Smooth muscle cell (in vitro differentiated cells): ENCODE measurements around the gene CNTN4. TPM values are rescaled to one million over a fixed set of nuclear protein-coding genes. Genes with fewer than 3 reads are reported as not detected.

ENCODE experiments used
- DNase-seq: peaks from one replicate; lab custom pipeline; 2025; ENCODE audit not compliant: unreplicated experiment; lab: John Stamatoyannopoulos, UW
- H2AFZ ChIP-seq: fragments of 200-600 bp; sonication (generic); 2 replicates; pipeline ENCODE4 v1.6.0; 2016; ENCODE audit warnings: antibody characterized with exemption, low read depth, mild to moderate bottlenecking
- H3F3A ChIP-seq: fragments of 200-600 bp; sonication (generic); 2 replicates; pipeline ENCODE4 v1.6.0; 2017; ENCODE audit warnings: antibody characterized with exemption, low read depth
- H3K27ac ChIP-seq: fragments of 200-600 bp; sonication (generic); 2 replicates; pipeline ENCODE4 v1.5.1; 2016; ENCODE audit warnings: low read depth, mild to moderate bottlenecking
- H3K27me3 ChIP-seq: fragments of 200-600 bp; sonication (generic); 2 replicates; pipeline ENCODE4 v1.6.1; 2016; ENCODE audit warnings: low read depth, mild to moderate bottlenecking
- H3K36me3 ChIP-seq: fragments of 200-600 bp; sonication (generic); 2 replicates; pipeline ENCODE4 v1.5.1; 2016; ENCODE audit warnings: low read depth
- H3K4me1 ChIP-seq: fragments of 200-600 bp; sonication (generic); 2 replicates; pipeline ENCODE4 v1.5.1; 2016; ENCODE audit warnings: low read depth
- H3K4me2 ChIP-seq: fragments of 200-600 bp; sonication (generic); 2 replicates; pipeline ENCODE4 v1.6.0; 2016; ENCODE audit warnings: mild to moderate bottlenecking
- H3K4me3 ChIP-seq: fragments of 200-600 bp; sonication (generic); 2 replicates; pipeline ENCODE4 v1.5.1; 2016; ENCODE audit warnings: mild to moderate bottlenecking
- H3K79me2 ChIP-seq: fragments of 200-600 bp; sonication (generic); 2 replicates; pipeline ENCODE4 v1.6.0; 2016; ENCODE audit warnings: low read depth, mild to moderate bottlenecking
- H3K9ac ChIP-seq: fragments of 200-600 bp; sonication (generic); 2 replicates; pipeline ENCODE4 v1.6.0; 2016; ENCODE audit warnings: low read depth
- H3K9me3 ChIP-seq: fragments of 200-600 bp; sonication (generic); replicated peaks from 2 replicates; pipeline ENCODE4 v1.5.1; 2016; ENCODE audit warnings: low read depth
- H4K20me1 ChIP-seq: fragments of 200-600 bp; sonication (generic); 2 replicates; pipeline ENCODE4 v1.6.0; 2016; ENCODE audit warnings: low read depth
- CTCF ChIP-seq: fragments of 200-600 bp; sonication (generic); IDR thresholded peaks from 2 replicates; pipeline ENCODE4 v1.5.1; 2017; ENCODE audit warnings: borderline replicate concordance, mild to moderate bottlenecking, antibody characterized with exemption; ENCODE audit not compliant: insufficient read depth, poor library complexity, severe bottlenecking
- WGBS: methylation state at CpG from one replicate; pipeline ENCODE4 v1.1.7; 2016; ENCODE audit warnings: low lambda C conversion rate; 5-methylcytosine and 5-hydroxymethylcytosine counted together
- polyA plus RNA-seq: library from polyadenylated mRNA; unstranded; fragments of >200 nt; fragmentation: Nextera tagmentation; extraction: Ambion mirVana; gene quantifications from 2 replicates; pipeline ENCODE4 v1.2.1, GENCODE V29; 2016
- total RNA-seq: library from RNA; depleted of rRNA; stranded (reverse); fragments of >200 nt; gene quantifications from 2 replicates; pipeline ENCODE4 v1.2.3, GENCODE V29; 2014

CNTN4 gene
- total and polyA plus RNA-seq, 2 experiments from 2014 or later: 12.1 to 15.8 TPM

GRCh38 chr3:2771193-2771592, 672.5 kb downstream of the CNTN4 start:
- no peak for DNase-seq
- no peak for TF ChIP-seq CTCF
- H3K4me2 ChIP-seq: no peak overlapping the region
- H3K27me3 ChIP-seq: no peaks in the 10 kb centered on the region
- no peaks in the 10 kb centered on the region for H4K20me1 ChIP-seq
- H3K27ac ChIP-seq: no peak overlapping the region
- H3K4me1 ChIP-seq: peaks cover 14% of the 10 kb centered on the region
- H3K79me2 ChIP-seq: no peaks in the 10 kb centered on the region
- no peaks in the 10 kb centered on the region for H3K36me3 ChIP-seq
- no peaks in the 10 kb centered on the region for H3K9me3 ChIP-seq
- H2AFZ ChIP-seq: no peak overlapping the region
- no peak overlapping the region for H3K4me3 ChIP-seq
- peaks cover 5% of the 10 kb centered on the region for H3F3A ChIP-seq
- H3K9ac ChIP-seq: no peak overlapping the region

- Histone ChIP-seq H3K4me3 (no peak overlapping the region), H2AFZ (no peak overlapping the region), H3K27ac (no peak overlapping the region), H3K4me1 (peaks cover 14% of the 10 kb centered on the region), H3K79me2 (no peaks in the 10 kb centered on the region), H4K20me1 (no peaks in the 10 kb centered on the region), H3K4me2 (no peak overlapping the region), H3K9ac (no peak overlapping the region), H3K36me3 (no peaks in the 10 kb centered on the region), H3K9me3 (no peaks in the 10 kb centered on the region), H3F3A (peaks cover 5% of the 10 kb centered on the region), H3K27me3 (no peaks in the 10 kb centered on the region)
- DNase-seq: no peak
- TF ChIP-seq CTCF: no peak
- WGBS: 84% methylated on average over 5 of the region's 5 CpGs
These were observed 673.1 kb downstream of the CNTN4 start for GRCh38 chr3:2771741-2772140.

GRCh38 chr3:2772803-2773202, 674.1 kb downstream of the CNTN4 start:
- TF ChIP-seq CTCF: no peak
- Histone ChIP-seq H3K27me3 (no peaks in the 10 kb centered on the region), H3K27ac (no peak overlapping the region), H3K9ac (no peak overlapping the region), H3K4me2 (no peak overlapping the region), H3K4me1 (peaks cover 14% of the 10 kb centered on the region), H3K9me3 (no peaks in the 10 kb centered on the region), H3K36me3 (no peaks in the 10 kb centered on the region), H3F3A (peaks cover 5% of the 10 kb centered on the region), H4K20me1 (no peaks in the 10 kb centered on the region), H3K4me3 (no peak overlapping the region), H3K79me2 (no peaks in the 10 kb centered on the region), H2AFZ (no peak overlapping the region)
- 74% methylated on average over 1 of the region's 1 CpG for WGBS
- DNase-seq: no peak

GRCh38 chr3:2774481-2775249, 676.0 kb downstream of the CNTN4 start:
- Histone ChIP-seq H3K4me2 (no peak overlapping the region), H3K9ac (no peak overlapping the region), H3K27ac (no peak overlapping the region), H3F3A (peaks cover 2% of the 10 kb centered on the region), H3K79me2 (no peaks in the 10 kb centered on the region), H3K4me3 (no peak overlapping the region), H3K9me3 (no peaks in the 10 kb centered on the region), H3K36me3 (no peaks in the 10 kb centered on the region), H2AFZ (no peak overlapping the region), H3K27me3 (no peaks in the 10 kb centered on the region), H3K4me1 (peaks cover 14% of the 10 kb centered on the region), H4K20me1 (no peaks in the 10 kb centered on the region)
- no peak for TF ChIP-seq CTCF
- no peak for DNase-seq
- WGBS: 74% methylated on average over 5 of the region's 5 CpGs
